HepG2 (cell line): Measurements from ENCODE around the gene TAF1B.

Source experiments
- GABPA ChIP-seq, 2 experiments: IDR thresholded peaks; 2 replicates each; pipeline ENCODE4 v1.6.1; 2011 to 2016; ENCODE audit warnings: low read depth in 2 of 2, low read length in 1 of 2, missing biosample characterization in 1 of 2, missing genetic modification characterization in 1 of 2
- HNF4G ChIP-seq, 2 experiments: sonication (generic) in 1 of 2; formaldehyde crosslinking in 1 of 2; IDR thresholded peaks; 2 replicates each; pipeline versions ENCODE4 v1.4.0 to v1.6.1; 2011 to 2020; ENCODE audit warnings: borderline replicate concordance in 2 of 2, low read depth in 2 of 2, mild to moderate bottlenecking in 2 of 2, low read length in 1 of 2, missing genetic modification reagents in 1 of 2, moderate library complexity in 1 of 2
- MBNL3 ChIP-seq: fragments of 250-450 bp; sonication (Bioruptor Pico); conservative IDR thresholded peaks from 2 replicates; pipeline ENCODE4 v1.8.0; 2022; ENCODE audit warnings: mild to moderate bottlenecking, inconsistent platforms

DNA sequence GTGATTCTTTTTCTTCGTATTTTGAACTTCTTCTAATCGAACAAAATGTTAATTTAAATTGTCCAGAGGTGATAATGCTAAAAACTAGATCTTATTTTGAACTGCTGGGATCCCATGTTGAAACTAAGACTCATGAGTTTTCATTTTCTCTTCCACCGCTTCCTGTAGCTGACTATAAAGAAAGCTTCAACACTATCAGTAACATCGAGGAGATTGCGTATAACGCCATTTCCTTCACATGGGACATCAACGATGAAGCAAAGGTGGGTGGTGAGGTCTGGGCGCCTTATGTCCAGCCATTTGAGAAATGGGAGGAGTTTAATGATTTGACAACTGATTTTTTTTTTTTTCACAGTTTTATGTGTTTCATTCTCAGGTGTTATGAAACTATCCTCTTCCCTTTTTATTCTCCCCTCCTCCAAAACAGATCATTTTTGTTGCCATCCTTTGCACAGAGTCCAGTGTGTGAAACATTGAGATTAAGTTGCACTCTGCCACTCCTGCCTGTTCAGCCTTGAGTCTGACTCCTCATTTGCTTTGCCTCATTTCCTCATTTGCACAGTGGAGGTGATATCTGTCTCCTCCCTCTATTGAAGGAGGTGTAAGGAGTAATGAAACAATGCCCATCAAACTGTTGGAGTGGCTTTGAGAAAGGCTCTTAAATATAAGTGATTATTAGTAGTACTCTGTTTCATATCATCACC lies 122.0 kb downstream of the TAF1B start:
- TF ChIP-seq HNF4G (IDR thresholded peaks at IDR 0.05; ENCODE audit: borderline replicate concordance, low read depth, low read length) = no peak
- TF ChIP-seq HNF4G (CRISPR knock-in tag; IDR thresholded peaks at IDR 0.05; ENCODE audit: borderline replicate concordance, low read depth) = no peak
- no peak for TF ChIP-seq MBNL3 (CRISPR knock-in tag)
- no peak for TF ChIP-seq GABPA (IDR thresholded peaks at IDR 0.05; ENCODE audit: low read depth, low read length)
- TF ChIP-seq GABPA (CRISPR knock-in tag; IDR thresholded peaks at IDR 0.05; ENCODE audit: low read depth) = no peak
